Right ventricle myocardium superior (tissue), 1 donor: ENCODE data around the gene ALG8. TPM values are rescaled to one million over a fixed set of nuclear protein-coding genes. Genes with fewer than 3 reads are reported as not detected.
"Not testable (repeated sequence)": the region's sequence is repeated elsewhere in the genome, so short reads cannot be mapped to it uniquely, and the experiment has no call there.

Experiments used
- ATAC-seq: fragments of 200-7000 bp; cut with Tn5 transposase; one replicate; pipeline ENCODE4 v1.9.1; 2020; ENCODE audit warnings: mild to moderate bottlenecking; ENCODE audit not compliant: poor library complexity
- DNase-seq: peaks from one replicate; pipeline ENCODE4 v3.0.0-alpha.2; 2020
- intact Hi-C: fragments of 100-400 bp; cut with DNase I; formaldehyde crosslinking; loops from one replicate; pipeline ENCODE4 v1.11.2; 2022
- long read RNA-seq: library from polyadenylated mRNA; unstranded; transcript quantifications from one replicate; pipeline ENCODE4 v2.0.0, GENCODE V29; 2021
- total RNA-seq: library from RNA; stranded (reverse); fragmentation: NEBNext Ultra II Directional; extraction: Animal tissue kit (Norgen Biotek cat#: 25700); gene quantifications from one replicate; pipeline ENCODE4 v1.2.1, GENCODE V29; 2021
- donor health status: DM: no; HTN: yes; CAD: no; lungs with severe emphysema.

Gene ALG8
- 15.8 TPM for total RNA-seq
- long read RNA-seq, transcript ALG8-201 (13 exons, 1,675 nt): major isoform, 13 of 15 reads
- long read RNA-seq, partial matches to known transcripts: 0 of 15 reads
- long read RNA-seq, other reads (novel, unspliced or antisense): 1 of 15 reads

DNA sequence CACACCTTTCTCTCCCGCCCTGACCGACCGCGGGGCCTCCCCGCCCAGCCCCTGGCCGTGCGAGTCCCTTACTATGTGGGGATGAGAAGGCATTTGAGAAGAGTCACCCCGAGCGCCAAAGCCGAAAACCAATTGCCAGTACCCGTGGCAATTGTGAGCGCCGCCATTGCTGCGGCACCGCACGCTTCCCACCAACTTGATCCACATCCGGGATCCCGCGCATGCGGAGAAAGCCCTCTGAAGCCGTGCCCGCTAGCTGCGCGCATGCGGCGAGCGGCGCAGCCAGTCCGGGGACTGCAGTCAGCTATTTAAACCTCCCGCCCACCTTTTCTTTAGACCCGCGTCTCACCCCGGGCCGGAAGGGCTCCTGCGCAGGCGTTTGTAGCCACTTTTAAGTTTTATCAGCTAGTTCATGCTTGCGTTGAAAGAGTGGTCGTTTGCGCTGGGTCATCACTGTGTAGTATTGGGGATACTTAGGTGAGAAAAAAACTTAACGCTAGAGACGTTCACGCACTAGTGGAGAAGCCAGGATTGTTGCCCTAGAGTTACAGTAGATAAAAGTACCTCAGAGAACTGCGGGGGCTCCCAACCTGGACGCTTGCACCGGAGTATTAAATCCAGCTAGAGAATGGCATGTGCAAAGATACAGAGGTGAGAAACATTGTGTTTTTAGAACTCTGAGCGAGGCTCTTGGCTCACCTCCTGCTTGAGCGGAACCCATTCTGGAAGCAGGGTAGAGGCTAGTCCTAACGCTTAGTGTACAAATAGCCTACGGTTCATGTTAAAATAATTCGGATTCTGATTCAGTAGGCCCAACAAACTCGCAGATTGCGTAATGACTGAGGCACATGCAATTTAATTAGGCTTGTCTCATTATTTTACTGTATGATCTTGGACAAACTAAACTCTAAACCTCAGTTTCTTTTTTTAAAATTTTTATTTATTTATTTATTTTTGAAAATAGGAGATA is at the start of gene ALG8:
ALG8 (minus strand) TSS at position 205 of the 970 bp plus-strand sequence; CDS start at position 167, 38 bp downstream.
- ATAC-seq (peak; percentile 99), DNase-seq (peak; percentile 98)
- intact Hi-C loops: loop anchor here (5.0 kb wide), 1 partner anchor 48 kb away; the partner anchor contains the start of genes KCTD21 and USP35

- intact Hi-C loops: loop anchor here (5.0 kb wide), 1 partner anchor 51 kb away; the partner anchor contains the start of gene ALG8
- ATAC-seq (peak; percentile 97), DNase-seq (peak; percentile 99)
Measured at GRCh38 chr11:78188286-78189173, 49.1 kb upstream of the ALG8 start, which contains the start of the genes KCTD21 and USP35. KCTD21 (minus strand) TSS chr11:78188626; CDS start chr11:78174554, 14,072 bp downstream. USP35 (plus strand) TSS chr11:78188919; CDS start chr11:78196246, 7,327 bp downstream.

- DNase-seq: peak; percentile 88
- ATAC-seq: no peak
- intact Hi-C loops: loop anchor here (5.0 kb wide), 1 partner anchor 50 kb away; the partner anchor contains the start of gene ALG8
Measured at GRCh38 chr11:78187366-78188285, 48.2 kb upstream of the ALG8 start.

GRCh38 chr11:78181185-78181584 is 41.8 kb upstream of the ALG8 start:
- intact Hi-C loops: no loop called here
- ATAC-seq (no peak), DNase-seq (no peak)

DNA sequence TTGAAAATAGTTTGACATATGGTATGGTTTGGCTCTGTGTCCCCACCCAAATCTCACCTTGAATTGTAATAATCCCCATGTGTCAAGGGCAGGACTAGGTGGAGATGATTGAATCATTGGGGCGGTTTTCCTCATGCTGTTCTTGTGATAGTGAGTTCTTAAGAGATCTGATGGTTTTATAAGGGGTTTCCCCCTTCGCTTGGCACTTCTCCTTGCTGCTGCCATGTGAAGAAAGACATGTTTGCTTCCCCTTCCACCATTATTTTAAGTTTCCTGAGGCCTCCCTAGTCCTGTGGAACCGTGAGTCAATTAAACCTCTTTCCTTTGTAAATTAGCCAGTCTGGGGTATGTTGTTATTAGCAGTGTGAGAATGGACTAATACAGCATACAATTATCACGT is 41.3 kb upstream of the ALG8 start:
- no peak for ATAC-seq
- no peak for DNase-seq
- intact Hi-C loops: no loop called here

- no peak for ATAC-seq
- no peak for DNase-seq
- intact Hi-C loops: no loop called here
Measured at GRCh38 chr11:78179459-78180071, 40.1 kb upstream of the ALG8 start.

- intact Hi-C loops: no loop called here
- ATAC-seq (no peak), DNase-seq (no peak)
Measured at GRCh38 chr11:78177216-78177615, 37.8 kb upstream of the ALG8 start.

- ATAC-seq (no peak), DNase-seq (no peak)
- intact Hi-C loops: no loop called here
Measured at GRCh38 chr11:78176605-78177141, 37.2 kb upstream of the ALG8 start.

GRCh38 chr11:78175862-78176261 is 36.4 kb upstream of the ALG8 start:
- intact Hi-C loops, ATAC-seq, DNase-seq: not testable (repeated sequence)

- intact Hi-C loops: no loop called here
- ATAC-seq (no peak), DNase-seq (no peak)
Measured at GRCh38 chr11:78171951-78172350, 32.5 kb upstream of the ALG8 start.

DNA sequence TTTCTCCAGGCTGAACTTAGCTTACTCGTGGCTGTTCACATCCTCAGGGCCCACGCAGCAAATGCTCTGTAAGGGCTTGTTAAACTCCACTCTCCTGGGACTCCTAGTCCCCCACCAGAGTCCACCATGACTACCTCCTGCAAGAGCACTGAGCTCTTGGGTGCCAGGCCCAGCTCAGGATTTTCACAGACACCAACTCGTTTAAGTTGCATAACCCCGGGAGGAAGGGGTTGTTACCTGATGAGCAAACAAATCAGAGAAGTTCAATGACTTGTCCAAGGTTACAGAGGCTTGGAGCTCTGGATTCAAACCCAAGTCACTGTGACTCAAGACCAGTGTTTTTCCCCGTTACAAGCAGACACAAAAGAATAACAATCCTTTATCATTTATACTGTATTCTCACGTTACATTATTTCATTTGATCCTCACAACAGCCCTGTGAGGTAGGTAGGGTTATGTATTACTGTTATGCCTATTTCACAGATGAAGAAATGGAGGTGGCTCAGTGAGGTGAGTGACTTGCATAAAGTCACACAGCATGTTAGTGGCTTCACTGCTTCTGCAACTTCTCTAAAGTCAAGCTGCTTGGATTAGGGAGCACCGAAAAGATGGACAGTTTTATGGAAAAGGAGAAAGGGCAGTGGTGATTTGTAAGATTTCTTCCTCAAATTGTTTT is 31.6 kb upstream of the ALG8 start:
- intact Hi-C loops: no loop called here
- ATAC-seq (no peak), DNase-seq (no peak)

- DNase-seq (no peak), ATAC-seq (no peak)
- intact Hi-C loops: no loop called here
Measured at GRCh38 chr11:78170413-78170812, 31.0 kb upstream of the ALG8 start.

DNA sequence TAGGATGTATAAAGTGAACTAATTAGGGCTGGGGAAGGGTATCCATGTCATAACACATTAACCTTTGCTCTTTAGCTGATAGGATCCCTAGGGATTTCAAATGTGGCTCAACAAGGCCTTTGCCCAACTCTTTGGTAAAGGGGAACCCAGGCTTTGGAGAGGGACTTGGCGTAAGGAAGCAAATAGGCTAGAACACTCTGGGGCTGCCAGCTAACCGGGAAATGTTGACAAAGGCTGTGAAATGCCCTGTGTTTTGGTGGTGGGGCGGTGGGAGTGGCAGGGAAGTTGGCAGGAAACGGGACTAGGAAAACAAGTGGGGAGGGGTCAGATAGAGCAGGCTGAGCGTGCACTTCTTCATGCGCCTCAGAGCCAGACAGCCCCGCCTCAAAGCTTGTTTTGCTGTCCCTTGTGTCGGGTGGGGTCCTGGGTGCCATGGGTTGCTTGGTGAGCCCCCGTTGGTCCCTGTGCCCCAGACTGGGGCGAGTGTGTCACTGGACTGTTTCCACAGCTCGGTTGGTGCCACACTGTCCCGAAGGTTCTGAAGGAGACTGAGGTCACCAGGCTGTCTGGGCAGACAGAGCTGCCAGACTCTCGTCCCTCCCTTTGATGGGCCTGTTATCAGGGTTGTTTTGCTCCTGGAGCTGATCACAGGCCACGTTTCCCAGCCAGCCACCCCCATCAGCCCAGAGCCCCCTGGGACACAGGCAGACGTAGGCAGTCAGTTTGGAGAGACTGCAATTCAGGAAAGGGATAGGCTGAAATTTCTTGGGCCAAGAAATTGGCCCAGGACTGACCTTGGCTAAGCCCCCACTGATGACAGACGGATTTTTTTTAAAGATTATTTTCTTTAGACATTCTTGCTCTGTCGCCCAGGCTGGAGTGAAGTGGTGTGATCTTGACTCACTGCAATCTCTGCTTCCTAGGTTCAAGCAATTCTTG is 29.4 kb upstream of the ALG8 start:
- intact Hi-C loops: no loop called here
- DNase-seq: peak; percentile 91
- ATAC-seq: peak; percentile 92

- DNase-seq (no peak), ATAC-seq (no peak)
- intact Hi-C loops: no loop called here
Measured at GRCh38 chr11:78166855-78167469, 27.5 kb upstream of the ALG8 start.

DNA sequence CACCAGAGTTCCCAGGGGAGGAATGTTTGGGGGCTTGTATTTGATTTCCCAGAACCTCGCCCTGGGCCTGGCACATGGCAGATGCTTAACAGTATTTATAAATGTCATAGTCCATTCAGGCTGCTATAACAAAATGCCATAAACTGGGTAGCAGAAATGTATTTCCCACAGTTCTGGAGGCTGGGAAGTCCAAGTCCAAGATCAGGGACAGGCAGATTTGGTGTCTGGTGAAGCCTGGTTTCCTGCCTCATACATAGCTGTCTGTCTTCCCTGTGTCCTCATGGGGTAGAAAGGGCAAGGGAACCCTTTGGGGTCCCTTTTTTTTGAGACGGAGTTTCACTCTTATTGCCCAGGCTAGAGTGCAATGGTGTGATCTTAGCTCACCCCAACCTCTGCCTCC is 25.0 kb upstream of the ALG8 start:
- ATAC-seq (no peak), DNase-seq (no peak)
- intact Hi-C loops: loop anchor here (5.0 kb wide), 1 partner anchor 253 kb away; the partner anchor contains the start of gene GAB2
